Measurements from ENCODE around the gene NQO2. TPM values are rescaled to one million over a fixed set of nuclear protein-coding genes. Genes with fewer than 3 reads are reported as not detected.
"Not testable (repeated sequence)": the region's sequence is repeated elsewhere in the genome, so short reads cannot be mapped to it uniquely, and the experiment has no call there.

NQO2 gene
- total RNA-seq, 2 experiments from 2014 or later = 14.4 to 14.5 TPM

DNA sequence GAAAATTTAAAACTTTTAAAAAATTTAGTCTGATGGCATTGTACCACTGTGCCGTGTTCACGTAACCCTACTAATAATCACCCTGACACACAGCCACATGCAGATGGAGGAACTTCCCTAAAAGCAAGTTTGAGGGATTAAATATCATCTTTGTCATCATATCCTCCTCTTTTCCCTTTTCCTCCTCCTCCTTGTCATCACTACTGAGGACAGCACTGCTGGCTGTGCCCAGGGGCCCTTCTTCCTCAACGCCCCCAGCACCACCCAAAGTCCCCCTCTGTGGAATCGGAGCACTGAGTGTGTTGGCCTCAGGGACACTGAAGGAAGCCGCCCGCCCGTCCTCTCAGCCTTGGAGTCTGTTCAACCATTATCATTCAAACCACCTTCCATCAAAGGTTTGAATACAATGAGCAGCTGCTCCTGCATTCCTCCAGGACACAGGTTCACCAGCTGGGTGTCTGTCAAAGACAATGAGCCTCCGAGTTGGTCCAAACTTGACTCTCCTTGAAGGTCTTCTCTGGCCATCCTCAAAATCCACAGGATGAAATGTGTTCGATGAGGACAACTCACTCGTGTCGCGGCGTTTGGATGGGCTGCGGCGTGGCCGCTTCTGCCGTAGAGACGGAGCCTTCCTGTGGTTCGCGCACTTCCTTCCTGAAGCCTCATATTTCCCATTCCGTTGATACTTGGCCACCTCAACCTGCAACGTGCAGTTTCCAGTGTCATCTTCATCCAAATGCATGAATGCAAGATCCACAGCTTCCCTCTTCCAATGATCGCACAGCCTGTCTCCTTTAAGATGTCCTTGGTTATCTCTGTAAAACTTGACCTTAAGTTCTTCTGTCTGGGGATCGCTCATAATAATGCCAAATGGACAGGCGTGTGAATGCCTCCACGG is 23.3 kb downstream of the NQO2 start:
- ChIA-PET POLR2A (interaction anchor here (0.6 to 1.6 kb wide), 5 partner anchors 24 to 45 kb away, joined by 3 to 6 read pairs (median 4); partner anchors contain the start of gene RIPK1), CTCF (interaction anchor here (0.7 to 1.0 kb wide), 2 partner anchors 21 to 31 kb away, joined by 3 read pairs; no protein-coding TSS in a partner anchor)

- ChIA-PET CTCF (interaction anchor here (0.7 to 1.0 kb wide), 2 partner anchors 22 to 30 kb away, joined by 3 read pairs; no protein-coding TSS in a partner anchor), POLR2A (interaction anchor here (0.6 to 1.6 kb wide), 6 partner anchors 18 to 44 kb away, joined by 3 to 6 read pairs (median 4); partner anchors contain the start of gene RIPK1)
Measured at GRCh38 chr6:3023663-3024483, 24.2 kb downstream of the NQO2 start.

DNA sequence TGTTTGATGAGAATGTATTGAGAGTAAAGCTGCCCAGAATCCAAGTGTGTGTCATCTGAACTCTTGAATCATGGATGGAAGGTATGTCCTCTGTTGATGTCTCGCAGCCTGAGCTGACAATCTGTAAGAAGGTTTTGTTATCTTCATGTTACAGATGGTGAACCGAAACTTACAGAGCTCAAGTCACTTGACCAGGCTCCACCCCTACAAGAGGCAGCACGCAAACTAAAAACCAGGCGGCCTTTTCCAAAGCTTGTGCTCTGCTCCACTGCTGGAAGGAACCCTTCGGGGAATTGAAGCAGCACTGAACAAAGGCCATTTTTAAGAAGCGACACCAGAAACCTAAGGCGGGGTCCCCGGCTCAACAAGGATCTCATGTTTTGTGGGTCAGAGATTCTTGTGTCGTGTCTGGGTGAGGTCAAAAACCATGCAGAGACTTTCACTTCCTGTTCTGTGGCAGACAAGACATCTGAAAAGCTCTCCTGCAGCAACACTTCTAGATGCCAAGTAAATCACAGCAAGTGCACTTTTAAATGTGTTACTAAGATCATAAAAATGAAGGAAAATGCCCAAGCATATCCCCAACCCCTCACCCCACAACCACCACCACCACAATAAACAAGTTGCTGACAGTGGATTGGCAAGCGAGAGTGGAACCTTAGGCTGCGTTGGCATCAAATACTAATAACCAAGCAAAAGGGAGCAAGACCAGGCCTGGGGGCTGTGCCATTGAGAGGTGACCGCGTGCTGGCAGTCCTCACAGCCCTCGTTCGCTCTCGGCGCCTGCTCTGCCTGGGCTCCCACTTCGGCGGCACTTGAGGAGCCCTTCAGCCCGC is 27.3 kb downstream of the NQO2 start:
- ChIA-PET CTCF (interaction anchor here (0.8 to 1.3 kb wide), 4 partner anchors 12 to 27 kb away, joined by 3 to 5 read pairs (median 3); no protein-coding TSS in a partner anchor), POLR2A (interaction anchor here (1.0 to 1.1 kb wide), 2 partner anchors 27 to 37 kb away, joined by 3 to 6 read pairs; partner anchors contain the start of gene NQO2)

DNA sequence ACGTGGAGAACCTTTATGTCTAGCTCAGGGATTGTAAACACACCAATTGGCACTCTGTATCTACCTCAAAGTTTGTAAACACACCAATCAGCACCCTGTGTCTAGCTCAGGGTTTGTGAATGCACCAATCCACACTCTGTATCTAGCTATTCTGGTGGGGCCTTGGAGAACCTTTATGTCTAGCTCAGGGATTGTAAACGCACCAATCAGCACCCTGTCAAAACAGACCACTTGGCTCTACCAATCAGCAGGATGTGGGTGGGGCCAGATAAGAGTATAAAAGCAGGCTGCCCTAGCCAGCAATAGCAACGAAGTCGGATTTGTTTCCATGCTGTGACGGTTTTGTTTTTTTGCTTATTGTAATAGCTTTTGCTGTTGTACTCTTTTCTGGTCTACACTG is 28.5 kb downstream of the NQO2 start:
- POLR2A ChIA-PET, CTCF ChIA-PET: not testable (repeated sequence)

DNA sequence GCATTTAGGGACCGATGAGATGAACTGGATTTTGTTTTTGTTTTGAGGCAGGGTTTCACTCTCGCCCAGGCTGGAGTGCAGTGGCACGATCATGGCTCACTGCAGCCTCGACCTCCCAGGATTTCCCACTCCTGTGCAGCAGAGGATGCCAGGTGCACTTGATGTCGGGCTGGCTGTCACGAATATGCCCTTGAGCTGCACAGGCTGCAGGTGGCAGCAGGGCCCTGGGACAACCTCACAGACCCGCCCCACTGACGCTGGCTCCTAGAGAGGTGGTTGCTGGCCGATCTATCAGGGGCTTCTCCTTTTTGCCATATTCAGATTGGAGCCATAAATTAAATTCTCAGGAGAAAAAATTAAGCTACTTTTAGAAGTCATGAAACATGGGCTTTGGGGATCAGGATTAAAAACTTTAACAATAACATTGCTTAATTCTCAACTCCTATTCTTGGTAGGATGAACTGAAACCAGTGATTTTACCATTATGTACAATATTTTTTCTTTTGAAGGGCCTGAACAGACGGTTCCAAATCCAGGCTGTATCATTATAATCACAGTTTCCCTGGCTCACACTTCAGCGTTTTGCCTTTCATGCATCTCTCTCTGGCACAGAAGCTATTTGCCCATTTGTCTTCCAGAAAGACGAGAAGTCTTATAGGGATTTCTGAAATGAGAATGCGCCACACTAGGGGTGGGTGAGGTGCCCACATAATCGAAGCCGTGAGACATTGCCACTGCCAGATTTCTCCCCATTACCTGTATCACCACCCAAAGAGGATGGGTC is 32.4 kb downstream of the NQO2 start:
- ChIA-PET POLR2A (no interaction called here), CTCF (no interaction called here)

DNA sequence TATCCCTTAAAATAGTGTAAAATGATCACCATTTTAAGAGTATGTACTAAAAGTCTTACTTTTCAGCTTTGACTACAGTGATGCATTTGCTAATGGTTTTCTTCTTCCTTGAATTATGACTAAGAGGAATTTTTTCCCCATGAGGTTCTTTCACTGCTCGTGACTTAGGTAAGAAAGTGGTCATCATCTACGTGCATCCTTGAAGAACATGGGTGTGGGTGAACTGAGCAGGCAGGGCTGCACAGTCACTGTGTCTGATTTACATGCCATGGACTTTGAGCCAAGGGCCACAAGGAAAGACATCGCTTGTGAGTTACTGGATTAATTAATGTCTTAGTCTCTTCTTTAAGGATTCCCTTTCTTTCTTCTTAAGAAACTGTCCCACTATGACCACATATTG is 33.3 kb downstream of the NQO2 start:
- ChIA-PET CTCF (interaction anchor here (1.5 kb wide), 1 partner anchor 32 kb away, joined by 4 read pairs; no protein-coding TSS in a partner anchor), POLR2A (no interaction called here)

GRCh38 chr6:3033652-3034051 is 34.0 kb downstream of the NQO2 start:
- CTCF ChIA-PET = interaction anchor here (1.5 kb wide), 1 partner anchor 32 kb away, joined by 4 read pairs; no protein-coding TSS in a partner anchor
- POLR2A ChIA-PET = no interaction called here

DNA sequence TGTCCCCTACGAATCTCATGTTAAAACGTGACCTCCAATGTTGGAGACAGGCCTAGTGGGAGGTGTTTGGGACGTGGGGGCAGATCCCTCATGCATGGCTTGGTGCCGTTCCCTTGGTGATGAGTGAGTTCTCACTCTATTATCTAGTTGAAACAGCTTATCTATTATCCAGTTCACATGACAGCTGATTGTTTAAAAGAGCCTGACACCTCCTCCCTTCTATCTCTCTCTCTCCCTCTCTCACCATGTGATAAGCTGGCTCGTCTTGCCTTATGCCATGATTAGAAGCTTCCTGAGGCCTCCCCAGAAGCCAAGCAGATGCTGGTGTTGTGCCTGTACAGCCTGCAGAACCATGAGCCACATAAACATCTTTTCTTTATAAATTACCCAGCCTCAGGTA is 35.7 kb downstream of the NQO2 start:
- ChIA-PET POLR2A (no interaction called here), CTCF (no interaction called here)

DNA sequence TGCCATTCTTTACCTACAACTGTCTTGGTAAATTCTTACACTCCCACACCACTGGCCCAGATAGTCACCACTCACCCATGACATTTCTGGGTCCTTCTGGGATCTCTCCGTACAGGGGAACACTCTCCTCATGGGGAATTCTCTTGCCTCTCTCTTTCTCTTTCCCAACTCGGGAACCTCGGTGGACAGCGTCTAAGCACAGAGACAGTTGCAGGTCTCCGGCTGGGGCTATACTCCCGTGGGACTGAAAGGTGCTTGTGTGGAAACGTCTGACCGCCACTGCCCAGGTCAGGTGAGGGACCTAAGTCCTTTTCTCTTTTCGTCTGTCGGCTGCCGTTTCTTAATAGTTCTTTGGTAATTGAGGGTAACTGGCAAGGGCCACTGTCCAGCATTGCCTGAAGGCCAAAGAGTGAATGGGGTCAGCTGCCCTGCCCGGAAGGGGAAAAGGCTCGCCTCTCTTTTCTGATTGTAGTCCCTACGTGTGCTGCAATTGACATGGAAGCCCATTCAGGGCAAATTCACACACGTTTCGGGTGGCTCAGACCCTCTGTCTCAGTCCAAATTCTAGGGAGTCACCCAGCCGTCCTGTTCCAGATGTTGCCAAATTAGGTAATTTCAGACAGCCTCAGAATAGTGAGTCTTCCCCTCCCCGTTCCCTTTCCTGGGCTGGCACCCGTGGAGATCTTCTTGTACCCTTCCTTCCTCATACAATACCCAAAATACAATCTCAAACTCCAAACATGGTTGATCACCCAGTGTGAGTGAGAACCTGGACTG is 37.4 kb downstream of the NQO2 start:
- ChIA-PET POLR2A (no interaction called here), CTCF (no interaction called here)

GRCh38 chr6:3037638-3038365 is 38.1 kb downstream of the NQO2 start:
- ChIA-PET POLR2A (interaction anchor here (1.1 kb wide), 1 partner anchor 196 kb away, joined by 3 read pairs; the partner anchor contains the start of gene SERPINB1), CTCF (interaction anchor here (1.3 kb wide), 1 partner anchor 11 kb away, joined by 3 read pairs; no protein-coding TSS in a partner anchor)

DNA sequence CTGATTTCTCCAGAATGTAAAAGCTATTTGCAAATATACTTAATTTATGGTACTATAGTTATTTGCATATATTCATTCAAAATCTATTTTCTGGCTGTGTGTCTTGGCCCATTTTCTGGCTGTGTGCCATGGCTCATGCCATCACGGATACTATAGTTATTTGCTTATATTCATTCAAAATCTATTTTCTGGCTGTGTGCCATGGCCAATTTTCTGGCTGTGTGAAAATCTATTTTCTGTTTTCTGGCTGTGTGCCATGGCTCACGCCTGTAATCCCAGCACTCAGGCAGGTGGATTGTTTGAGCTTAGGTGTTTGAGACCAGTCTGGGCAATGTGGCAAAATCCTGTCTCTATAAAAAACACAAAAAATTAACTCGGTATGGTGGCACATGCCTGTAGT is 39.7 kb downstream of the NQO2 start:
- POLR2A ChIA-PET = no interaction called here
- CTCF ChIA-PET = interaction anchor here (1.3 kb wide), 1 partner anchor 12 kb away, joined by 3 read pairs; no protein-coding TSS in a partner anchor

- ChIA-PET POLR2A (interaction anchor here (1.1 kb wide), 1 partner anchor 17 kb away, joined by 4 read pairs; no protein-coding TSS in a partner anchor), CTCF (no interaction called here)
Measured at GRCh38 chr6:3041147-3041546, 41.5 kb downstream of the NQO2 start.

- ChIA-PET CTCF (no interaction called here), POLR2A (interaction anchor here (1.1 kb wide), 1 partner anchor 18 kb away, joined by 4 read pairs; no protein-coding TSS in a partner anchor)
Measured at GRCh38 chr6:3041606-3042005, 41.9 kb downstream of the NQO2 start.

DNA sequence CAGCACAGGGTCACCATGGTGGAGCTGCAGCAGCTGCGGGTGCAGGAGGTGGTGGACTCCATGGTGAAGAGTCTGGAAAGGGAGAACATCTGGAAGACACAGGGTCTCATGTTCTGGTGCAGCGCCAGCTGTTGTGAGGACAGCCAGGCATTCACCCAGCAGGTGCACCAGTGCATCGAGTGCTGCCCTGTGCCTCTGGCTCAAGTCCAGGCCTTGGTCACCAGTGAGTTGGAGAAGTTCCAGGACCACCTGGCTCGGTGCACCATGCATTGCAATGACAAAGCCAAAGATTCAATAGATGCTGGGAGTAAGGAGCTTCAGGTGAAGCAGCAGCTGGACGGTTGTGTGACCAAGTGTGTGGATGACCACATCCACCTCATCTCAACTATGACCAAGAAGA is 45.7 kb downstream of the NQO2 start:
- CTCF ChIA-PET = no interaction called here
- POLR2A ChIA-PET = no interaction called here

DNA sequence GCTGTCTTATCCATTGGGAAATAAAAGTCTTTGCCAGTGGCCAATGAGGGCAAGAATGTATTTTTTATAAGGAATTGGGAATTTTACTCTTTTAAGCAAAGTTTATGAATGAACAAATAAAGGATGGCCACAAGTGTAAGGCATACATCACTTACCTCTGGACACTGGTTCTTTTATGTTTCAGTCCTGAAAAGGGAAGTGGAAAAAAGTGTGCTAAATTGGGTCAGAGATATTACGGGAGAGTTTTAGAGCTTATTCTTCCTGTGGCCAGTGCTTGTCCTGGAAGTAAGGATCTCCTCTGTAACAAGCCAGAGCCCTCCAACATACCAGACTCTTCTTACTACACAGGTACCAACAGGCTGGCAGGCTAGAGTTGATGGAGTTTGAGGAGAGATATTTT is 46.1 kb downstream of the NQO2 start:
- ChIA-PET CTCF (no interaction called here), POLR2A (no interaction called here)

DNA sequence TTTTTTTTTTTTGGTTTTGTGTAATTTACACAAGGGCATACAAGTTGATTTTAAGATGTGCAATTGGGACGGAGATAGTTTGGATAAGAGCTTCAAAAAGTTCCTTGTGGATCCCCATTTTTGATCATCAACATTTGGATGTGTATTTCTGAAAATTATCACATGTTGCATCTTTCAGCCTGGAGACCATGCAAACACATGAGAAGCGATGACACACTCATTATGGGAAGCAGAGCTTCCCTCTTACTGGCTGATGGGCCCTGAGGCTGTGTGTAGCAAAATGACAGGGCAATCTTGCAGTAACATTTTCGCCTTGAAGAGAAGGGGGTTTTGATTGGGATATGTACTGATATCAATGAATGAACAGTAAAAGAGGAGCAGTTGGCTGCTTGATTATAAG is 46.6 kb downstream of the NQO2 start:
- POLR2A ChIA-PET = no interaction called here
- CTCF ChIA-PET = no interaction called here

- CTCF ChIA-PET, POLR2A ChIA-PET: not testable (repeated sequence)
Measured at GRCh38 chr6:3048009-3048408, 48.3 kb downstream of the NQO2 start.
